Central memory CD4-positive, alpha-beta T cell (primary cell): ENCODE data around the gene TMEM175.
"Not testable (repeated sequence)": the region's sequence is repeated elsewhere in the genome, so short reads cannot be mapped to it uniquely, and the experiment has no call there.

Experiments
- DNase-seq: peaks from one replicate; pipeline ENCODE4 v3.0.0; 2022

The TMEM175 gene

GRCh38 chr4:992297-993110, 60.2 kb downstream of the TMEM175 start:
- no peak for DNase-seq

- DNase-seq = no peak
These were observed 61.1 kb downstream of the TMEM175 start, which contains the start of gene SLC26A1 for GRCh38 chr4:993111-994029. Gene SLC26A1, minus strand, starts transcription at chr4:993404. Its CDS starts 1,701 bp downstream, at chr4:991703.

DNA sequence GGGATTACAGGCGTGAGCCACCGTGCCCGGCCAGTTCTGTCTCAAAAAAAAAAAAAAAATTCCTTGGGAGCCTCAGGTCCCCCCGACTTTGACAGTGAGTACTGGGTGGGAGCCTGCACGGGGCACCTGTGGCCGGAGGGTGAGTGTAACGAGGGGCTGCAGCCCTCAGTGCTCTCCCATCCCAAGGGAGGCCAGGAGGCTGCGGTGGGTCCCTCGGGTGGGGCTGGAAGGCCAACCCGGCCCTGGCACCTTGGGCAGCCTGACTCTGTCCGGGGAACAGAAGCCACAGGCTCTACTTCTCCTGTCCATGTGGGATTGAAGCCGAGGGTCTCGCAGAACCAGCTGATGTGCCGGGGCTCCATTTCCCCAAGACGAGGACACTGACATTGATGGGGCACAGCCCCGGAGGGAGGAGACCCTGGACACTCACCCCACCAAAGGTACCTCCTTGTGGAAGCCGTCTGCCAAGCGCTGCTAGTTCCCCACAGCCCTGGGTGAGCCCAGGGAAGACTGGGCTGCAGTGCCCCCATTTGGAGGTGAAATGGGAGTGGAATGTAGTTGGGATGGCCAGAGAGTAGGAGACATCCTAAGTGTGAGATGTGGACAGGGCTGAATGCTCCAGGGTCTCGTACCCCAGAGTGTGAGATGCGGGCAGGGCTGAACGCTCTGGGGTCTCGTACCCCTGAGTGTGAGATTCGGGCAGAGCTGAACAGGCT, 63.2 kb downstream of the TMEM175 start:
- DNase-seq = no peak

DNA sequence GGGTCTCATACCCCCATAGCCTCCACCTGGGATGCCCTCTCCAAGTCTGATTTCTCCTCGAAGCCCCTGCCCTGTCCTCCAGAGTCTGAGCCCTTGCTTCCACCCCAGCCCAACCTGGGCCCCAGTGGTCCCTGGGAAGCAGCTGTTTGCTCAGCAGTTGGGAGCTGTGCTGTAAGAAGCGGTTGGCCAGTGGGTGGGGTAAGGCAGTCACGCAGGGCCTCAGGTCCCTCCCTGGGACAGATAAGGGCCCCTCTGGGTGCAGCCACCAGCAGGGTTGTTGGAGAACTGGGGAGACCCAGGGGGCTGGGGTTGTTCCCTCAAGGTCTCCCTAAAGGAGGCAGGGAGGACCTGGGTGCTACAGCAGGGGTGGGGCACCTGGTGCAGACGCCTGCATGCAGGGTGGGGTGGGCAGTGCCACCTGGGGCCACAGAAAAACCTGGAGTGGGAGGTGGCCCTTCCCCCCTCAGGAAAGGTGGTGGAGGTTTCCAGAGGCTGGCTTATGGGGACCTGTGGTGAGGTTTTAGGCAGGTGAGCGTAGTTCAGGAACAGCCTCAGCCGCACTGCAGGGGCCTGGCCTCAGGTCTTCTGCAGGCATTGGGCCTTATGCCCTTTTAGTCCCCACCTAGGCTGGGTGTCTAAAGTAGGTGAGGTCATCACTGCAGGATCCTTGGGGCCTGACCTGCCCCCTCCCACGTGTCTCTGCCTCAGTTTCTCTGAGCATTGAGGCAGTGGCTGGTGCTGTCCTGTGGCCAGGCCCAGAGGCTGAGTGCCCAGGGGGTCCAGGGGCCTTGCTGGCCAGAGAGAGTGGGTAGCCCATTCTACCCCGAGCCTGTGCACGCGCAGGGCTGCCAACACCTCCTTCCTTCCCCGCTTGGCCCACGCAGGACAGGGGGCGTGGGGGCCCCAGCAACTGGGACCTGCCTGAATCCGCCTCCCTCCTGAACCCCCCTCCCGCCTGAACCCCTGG, 64.1 kb downstream of the TMEM175 start:
- DNase-seq = no peak

- DNase-seq = no peak
These were observed 64.7 kb downstream of the TMEM175 start for GRCh38 chr4:996997-997374.

GRCh38 chr4:997375-998071, 65.3 kb downstream of the TMEM175 start:
- no peak for DNase-seq

- DNase-seq = no peak
These were observed 65.9 kb downstream of the TMEM175 start for GRCh38 chr4:998096-998691.

DNA sequence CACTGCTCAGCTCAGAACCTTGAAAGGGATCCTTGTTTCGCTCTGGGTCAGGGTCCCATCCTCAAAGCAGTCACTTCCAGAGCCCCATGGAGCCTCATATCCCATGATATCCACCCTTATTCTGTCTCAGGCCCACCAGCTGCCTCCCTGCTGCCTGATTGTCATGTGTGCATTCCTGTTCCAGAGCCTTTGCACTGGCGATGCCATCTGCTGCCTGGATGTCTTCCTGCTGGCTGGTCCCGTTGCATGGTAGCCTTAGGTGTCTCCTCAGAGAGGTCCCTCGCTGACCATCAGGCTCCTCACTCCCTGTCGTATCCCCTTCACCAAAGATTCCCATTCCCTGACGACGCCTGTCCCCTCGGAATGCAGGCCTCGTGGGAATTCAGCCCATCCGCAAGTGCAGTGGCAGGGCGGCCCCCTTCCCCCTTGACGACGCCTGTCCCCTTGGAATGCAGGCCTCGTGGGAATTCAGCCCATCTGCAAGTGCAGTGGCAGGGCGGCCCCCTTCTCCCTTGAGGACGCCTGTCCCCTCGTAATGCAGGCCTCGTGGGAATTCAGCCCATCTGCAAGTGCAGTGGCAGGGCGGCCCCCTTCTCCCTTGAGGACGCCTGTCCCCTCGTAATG, 67.1 kb downstream of the TMEM175 start:
- not testable (repeated sequence) for DNase-seq

DNA sequence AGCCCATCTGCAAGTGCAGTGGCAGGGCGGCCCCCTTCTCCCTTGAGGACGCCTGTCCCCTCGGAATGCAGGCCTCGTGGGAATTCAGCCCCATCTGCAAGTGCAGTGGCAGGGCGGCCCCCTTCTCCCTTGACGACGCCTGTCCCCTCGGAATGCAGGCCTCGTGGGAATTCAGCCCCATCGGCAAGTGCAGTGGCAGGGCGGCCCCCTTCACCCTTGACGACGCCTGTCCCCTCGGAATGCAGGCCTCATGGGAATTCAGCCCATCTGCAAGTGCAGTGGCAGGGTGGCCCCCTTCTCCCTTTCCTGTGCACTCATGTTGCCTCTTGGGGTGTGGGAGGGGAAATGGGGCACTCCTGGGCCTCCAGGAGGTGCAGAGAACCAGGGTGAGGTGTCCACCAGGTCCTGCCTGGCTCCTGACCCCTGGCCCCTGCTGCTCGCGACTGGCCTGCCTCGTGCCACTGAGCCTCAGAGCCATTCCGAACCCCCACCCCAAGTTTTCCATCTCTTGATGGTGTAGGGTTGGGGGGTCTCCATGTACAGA, 67.7 kb downstream of the TMEM175 start:
- DNase-seq = no peak

- DNase-seq = no peak
These were observed 68.5 kb downstream of the TMEM175 start for GRCh38 chr4:1000686-1001260.

- no peak for DNase-seq
These were observed 69.4 kb downstream of the TMEM175 start for GRCh38 chr4:1001561-1002130.

- no peak for DNase-seq
These were observed 69.9 kb downstream of the TMEM175 start for GRCh38 chr4:1002131-1002630.

GRCh38 chr4:1002631-1003251, 70.5 kb downstream of the TMEM175 start:
- DNase-seq = no peak

DNA sequence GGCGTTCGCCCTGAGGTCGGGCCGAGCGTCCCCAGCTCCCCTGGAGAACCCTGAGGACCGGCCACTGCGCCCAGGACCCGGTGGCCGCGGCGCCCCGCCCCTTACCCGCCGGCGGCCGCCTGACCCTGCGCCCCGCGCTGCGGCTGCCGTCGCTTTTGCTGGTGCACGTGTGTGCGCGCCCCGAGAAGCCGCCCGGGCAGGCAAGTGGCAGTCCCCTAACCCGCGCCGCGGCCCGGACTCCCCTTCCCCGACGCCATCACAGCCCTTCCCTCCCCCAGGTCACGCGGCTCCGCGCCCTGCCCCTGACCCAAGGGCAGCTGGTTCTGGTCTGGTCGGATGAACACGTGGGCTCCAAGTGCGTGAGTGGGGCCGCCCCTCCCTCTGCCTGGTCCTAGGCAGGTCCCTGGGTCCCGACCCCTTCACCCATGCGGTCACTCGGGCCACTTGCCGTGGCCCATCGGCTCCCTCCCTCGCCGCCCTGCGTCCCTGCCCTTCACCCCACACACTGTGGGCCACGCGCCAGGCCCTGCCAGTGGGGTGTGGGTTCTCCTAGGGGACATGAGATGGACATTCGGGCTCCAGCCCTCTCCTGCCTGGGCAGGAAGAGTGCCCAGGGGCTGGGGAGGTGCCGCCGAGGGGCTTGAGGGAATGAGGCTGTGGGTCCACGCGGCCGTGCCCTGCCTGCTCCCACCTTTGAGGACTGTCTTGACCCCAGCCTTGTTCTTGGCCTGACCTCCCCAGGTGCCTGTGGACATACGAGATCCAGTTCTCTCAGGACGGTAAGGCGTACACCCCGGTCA, 71.2 kb downstream of the TMEM175 start:
- no peak for DNase-seq

DNA sequence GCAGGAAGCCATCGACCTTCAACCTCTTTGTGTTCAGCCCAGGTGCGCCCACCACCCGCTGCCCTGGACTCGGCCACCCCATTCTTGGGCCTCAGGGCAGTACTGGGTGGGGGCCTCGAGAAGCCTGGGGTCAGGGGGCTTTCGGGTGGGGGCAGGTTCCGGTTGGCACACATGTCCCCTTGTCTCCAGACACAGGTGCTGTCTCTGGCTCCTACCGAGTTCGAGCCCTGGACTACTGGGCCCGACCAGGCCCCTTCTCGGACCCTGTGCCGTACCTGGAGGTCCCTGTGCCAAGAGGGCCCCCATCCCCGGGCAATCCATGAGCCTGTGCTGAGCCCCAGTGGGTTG, 71.8 kb downstream of the TMEM175 start:
- no peak for DNase-seq

DNA sequence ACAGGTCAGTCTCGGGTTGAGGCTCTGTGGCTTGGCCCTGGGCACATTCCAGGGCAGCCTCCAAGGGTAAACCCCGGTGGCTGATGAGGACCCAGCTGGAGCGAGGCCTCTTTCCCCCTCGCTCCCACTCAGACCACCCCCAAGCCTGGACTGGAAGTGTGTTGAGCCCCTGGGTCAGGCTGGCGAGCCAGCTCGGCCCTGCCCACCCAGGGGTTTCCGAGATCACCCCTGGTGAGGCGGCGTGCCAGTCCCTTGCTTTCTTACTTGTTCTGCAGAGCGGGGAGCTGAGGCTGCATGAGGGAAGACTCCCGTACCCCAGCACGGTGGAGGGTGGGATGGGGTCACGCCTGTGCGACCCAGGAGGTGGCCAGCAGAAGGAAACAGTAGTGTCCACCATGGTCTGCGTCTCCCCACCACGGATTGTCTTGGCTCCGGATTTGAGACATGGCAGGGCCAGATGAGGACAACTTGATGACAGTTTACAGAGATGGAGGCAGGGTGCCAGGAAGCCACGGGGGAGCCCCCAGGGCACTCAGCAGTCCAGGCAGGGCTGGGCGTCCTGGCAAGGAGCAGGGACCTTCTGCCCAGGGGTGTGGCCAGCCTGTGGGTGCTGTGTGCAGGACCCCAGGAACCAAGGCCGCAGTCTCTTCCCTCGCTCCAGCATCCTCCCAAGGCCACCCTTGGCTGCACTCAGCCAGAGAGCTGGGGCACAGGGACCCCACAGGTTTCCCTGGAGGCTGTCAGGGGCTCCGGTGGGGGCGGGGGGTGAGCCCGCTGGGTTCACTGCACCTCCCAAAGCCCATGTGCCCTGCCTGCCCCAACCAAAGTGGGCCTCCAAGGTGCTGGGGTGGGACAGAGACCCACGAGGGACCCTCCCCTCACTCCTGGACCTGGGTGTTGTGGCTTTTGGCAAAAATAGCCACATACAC, 72.6 kb downstream of the TMEM175 start:
- DNase-seq = no peak

- DNase-seq = no peak
These were observed 74.6 kb downstream of the TMEM175 start for GRCh38 chr4:1006856-1007255.
